Mucosa of descending colon (tissue), 3 donors: Measurements from ENCODE around the gene SF3B3. TPM values are rescaled to one million over a fixed set of nuclear protein-coding genes. Genes with fewer than 3 reads are reported as not detected.
A peak's percentile ranks its signal among the peaks of the same experiment; 100 is the strongest.

ENCODE experiments used
- ATAC-seq: fragments of 200-7000 bp; cut with Tn5 transposase; one replicate; pipeline ENCODE4 v1.9.1; 2020; ENCODE audit warnings: mild to moderate bottlenecking, moderate library complexity
- DNase-seq, 3 donors: peaks; one replicate each; pipeline ENCODE4 v3.0.0-alpha.2; 2020
- H3K36me3 ChIP-seq: fragments of 200-600 bp; one replicate; pipeline ENCODE4 v1.8.0; 2021; ENCODE audit warnings: low read depth, mild to moderate bottlenecking
- H3K4me1 ChIP-seq: fragments of 200-600 bp; one replicate; pipeline ENCODE4 v1.8.0; 2021; ENCODE audit warnings: low read depth, mild to moderate bottlenecking
- H3K4me3 ChIP-seq: fragments of 200-600 bp; one replicate; pipeline ENCODE4 v1.8.0; 2021; ENCODE audit warnings: mild to moderate bottlenecking
- H3K9me3 ChIP-seq: fragments of 200-600 bp; one replicate; pipeline ENCODE4 v1.8.0; 2021; ENCODE audit warnings: mild to moderate bottlenecking
- CTCF ChIP-seq: fragments of 200-600 bp; IDR thresholded peaks from one replicate; pipeline ENCODE4 v1.8.0; 2022; ENCODE audit warnings: antibody characterized with exemption, mild to moderate bottlenecking
- intact Hi-C, 2 donors: fragments of 100-400 bp; cut with DNase I in 1 of 2; cut with micrococcal nuclease in 1 of 2; formaldehyde crosslinking; loops; one replicate each; pipeline versions ENCODE4 v1.11.0 to v1.11.1; 2022; cut with DNase I, micrococcal nuclease
- total RNA-seq, 3 donors: library from RNA; stranded (reverse); fragmentation: NEBNext Ultra II Directional in 2 of 3; extraction: Animal tissue kit (Norgen Biotek cat#: 25700) in 2 of 3; gene quantifications; one replicate each; pipeline versions ENCODE4 v1.2.1 to v1.2.4, GENCODE V29; 2021 to 2023
- donor health status: DM: no; HTN: no; CAD: no; lungs with moderate emphysema.
- donor health status: DM: no; HTN: no; CAD: no.
- donor health status: DM: no; HTN: yes; CAD: no.

SF3B3 gene
- total RNA-seq, 3 donors from 2014 or later, result 158 to 179 (median 173) TPM

GRCh38 chr16:70573451-70574121, 50.0 kb downstream of the SF3B3 start:
- ATAC-seq, result no peak
- no peak for TF ChIP-seq CTCF
- intact Hi-C loops, result loop anchor here in 1 of 2 donors (10.0 kb wide), 1 partner anchor 81 kb away; no protein-coding TSS in a partner anchor
- H3K36me3 ChIP-seq, result peaks cover 8% of the 10 kb centered on the region
- peaks cover 10% of the 10 kb centered on the region for H3K4me1 ChIP-seq
- DNase-seq, result no peak
- no peak overlapping the region for H3K4me3 ChIP-seq
- H3K9me3 ChIP-seq, result no peaks in the 10 kb centered on the region

GRCh38 chr16:70574595-70575271, 51.1 kb downstream of the SF3B3 start:
- no peak for DNase-seq
- Histone ChIP-seq H3K4me3 (no peak overlapping the region), H3K36me3 (peaks cover 8% of the 10 kb centered on the region), H3K4me1 (peaks cover 10% of the 10 kb centered on the region), H3K9me3 (no peaks in the 10 kb centered on the region)
- ATAC-seq, result no peak
- intact Hi-C loops, result loop anchor here in 1 of 2 donors (10.0 kb wide), 1 partner anchor 80 kb away; no protein-coding TSS in a partner anchor
- no peak for TF ChIP-seq CTCF

- peaks cover 10% of the 10 kb centered on the region for H3K4me1 ChIP-seq
- peaks cover 8% of the 10 kb centered on the region for H3K36me3 ChIP-seq
- intact Hi-C loops, result loop anchor here in 1 of 2 donors (10.0 kb wide), 1 partner anchor 79 kb away; no protein-coding TSS in a partner anchor
- H3K9me3 ChIP-seq, result no peaks in the 10 kb centered on the region
- DNase-seq (no peak), ATAC-seq (no peak)
- no peak for TF ChIP-seq CTCF
- no peak overlapping the region for H3K4me3 ChIP-seq
Measured at GRCh38 chr16:70575376-70575775, 51.8 kb downstream of the SF3B3 start.

GRCh38 chr16:70576431-70577255, 53.0 kb downstream of the SF3B3 start:
- DNase-seq, result peak in 1 of 3 donors; percentile 45
- peaks cover 4% of the 10 kb centered on the region for H3K36me3 ChIP-seq
- no peaks in the 10 kb centered on the region for H3K9me3 ChIP-seq
- intact Hi-C loops, result loop anchor here in 1 of 2 donors (10.0 kb wide), 1 partner anchor 78 kb away; no protein-coding TSS in a partner anchor
- peak; percentile 83 for ATAC-seq
- no peak for TF ChIP-seq CTCF
- H3K4me3 ChIP-seq, result no peak overlapping the region
- H3K4me1 ChIP-seq, result peaks cover 10% of the 10 kb centered on the region

GRCh38 chr16:70577256-70577698, 53.7 kb downstream of the SF3B3 start:
- ATAC-seq (no peak), DNase-seq (no peak)
- H3K36me3 ChIP-seq, result no peaks in the 10 kb centered on the region
- intact Hi-C loops, result loop anchor here in 1 of 2 donors (10.0 kb wide), 1 partner anchor 78 kb away; no protein-coding TSS in a partner anchor
- no peak overlapping the region for H3K4me3 ChIP-seq
- H3K9me3 ChIP-seq, result no peaks in the 10 kb centered on the region
- TF ChIP-seq CTCF, result no peak
- peaks cover 10% of the 10 kb centered on the region for H3K4me1 ChIP-seq
